ENCODE results near the gene EXOG.

GRCh38 chr3:38567498-38567897, 71.4 kb downstream of the EXOG start:
- TF ChIP-seq CTCF (IDR thresholded peaks at IDR 0.05) (no peak), REST (IDR thresholded peaks at IDR 0.05; ENCODE audit: insufficient read depth in 1 of 2, low read depth in 2 of 2, low read length in 1 of 2) (no peak), POLR2AphosphoS5 (IDR thresholded peaks at IDR 0.05; ENCODE audit: low read depth, low read length) (no peak), TCF7L2 (IDR thresholded peaks at IDR 0.05; ENCODE audit: low read depth, low read length) (no peak), SIN3A (IDR thresholded peaks at IDR 0.05; ENCODE audit: borderline replicate concordance, insufficient read depth, low read depth, low read length) (no peak)
